ENCODE data around the gene BASP1.
"Not testable (repeated sequence)": the region's sequence is repeated elsewhere in the genome, so short reads cannot be mapped to it uniquely, and the experiment has no call there.

The BASP1 gene

DNA sequence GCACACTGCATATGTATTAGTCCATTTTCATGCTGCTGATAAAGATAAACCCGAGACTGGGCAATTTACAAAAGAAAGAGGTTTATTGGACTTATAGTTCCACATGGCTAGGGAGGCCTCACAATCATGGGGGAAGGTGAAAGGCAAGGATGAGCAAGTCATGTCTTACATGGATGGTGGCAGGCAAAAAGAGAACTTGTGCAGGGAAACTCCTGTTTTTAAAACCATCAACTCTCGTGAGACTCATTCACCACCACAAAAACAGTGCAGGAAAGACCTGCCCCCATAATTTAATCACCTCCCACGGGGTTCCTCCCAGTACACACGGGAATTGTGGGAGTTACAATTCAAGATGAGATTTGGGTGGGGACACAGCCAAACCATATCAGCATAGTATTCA is 41.6 kb downstream of the BASP1 start:
- not testable (repeated sequence) for H3K4me1 ChIP-seq (ENCODE audit: control insufficient read depth in 1 of 2, insufficient read depth in 2 of 2, low read length in 2 of 2); H3K9me3 ChIP-seq (ENCODE audit: control insufficient read depth in 1 of 2, low read length in 2 of 2); H3K27ac ChIP-seq (ENCODE audit: low read length); H3K36me3 ChIP-seq (ENCODE audit: control insufficient read depth in 1 of 2, insufficient read depth in 2 of 2, low read length in 2 of 2); H3K4me3 ChIP-seq (ENCODE audit: low read depth in 1 of 2, low read length in 2 of 2); H3K27me3 ChIP-seq (ENCODE audit: low read depth, low read length)

DNA sequence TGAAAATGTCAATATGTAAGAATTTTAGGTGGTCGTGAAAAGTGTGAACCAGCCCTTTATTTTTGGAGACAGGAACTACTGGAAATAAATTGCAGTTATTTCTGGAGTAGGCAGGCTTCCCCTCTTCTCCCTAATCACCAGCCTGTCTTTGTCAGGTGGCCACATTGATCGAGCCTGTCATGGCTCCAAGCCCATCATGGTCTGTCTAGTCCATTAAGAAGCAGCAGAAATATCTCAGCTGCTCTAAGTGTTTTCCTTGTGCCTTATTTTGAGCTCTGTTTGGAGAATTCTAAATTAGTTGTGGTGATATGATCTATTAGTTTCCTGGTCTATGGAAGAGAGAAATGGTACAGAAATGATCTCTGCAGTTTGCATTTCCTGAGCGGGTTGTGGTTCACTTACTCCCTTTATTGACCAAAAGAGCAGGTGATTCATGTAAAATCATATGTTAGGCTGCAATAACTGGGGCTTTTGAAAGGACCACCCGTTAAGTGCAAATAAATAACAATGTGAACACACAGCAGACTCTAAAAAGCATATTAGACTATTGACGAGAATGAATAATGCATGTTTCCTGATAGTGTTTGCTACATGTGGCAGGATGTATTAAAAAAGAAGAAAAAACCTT is 42.3 kb downstream of the BASP1 start:
- Histone ChIP-seq H3K9me3 (ENCODE audit: control insufficient read depth in 1 of 2, low read length in 2 of 2) (no peaks in the 10 kb centered on the region), H3K27ac (ENCODE audit: low read length) (no peak overlapping the region), H3K4me1 (ENCODE audit: control insufficient read depth in 1 of 2, insufficient read depth in 2 of 2, low read length in 2 of 2) (no peaks in the 10 kb centered on the region), H3K36me3 (ENCODE audit: control insufficient read depth in 1 of 2, insufficient read depth in 2 of 2, low read length in 2 of 2) (no peaks in the 10 kb centered on the region), H3K27me3 (ENCODE audit: low read depth, low read length) (no peaks in the 10 kb centered on the region), H3K4me3 (ENCODE audit: low read depth in 1 of 2, low read length in 2 of 2) (no peak overlapping the region)

GRCh38 chr5:17260549-17260948 is 43.1 kb downstream of the BASP1 start:
- Histone ChIP-seq H3K27ac (ENCODE audit: low read length) (no peak overlapping the region), H3K4me1 (ENCODE audit: control insufficient read depth in 1 of 2, insufficient read depth in 2 of 2, low read length in 2 of 2) (no peaks in the 10 kb centered on the region), H3K9me3 (ENCODE audit: control insufficient read depth in 1 of 2, low read length in 2 of 2) (no peaks in the 10 kb centered on the region), H3K36me3 (ENCODE audit: control insufficient read depth in 1 of 2, insufficient read depth in 2 of 2, low read length in 2 of 2) (no peaks in the 10 kb centered on the region), H3K4me3 (ENCODE audit: low read depth in 1 of 2, low read length in 2 of 2) (no peak overlapping the region), H3K27me3 (ENCODE audit: low read depth, low read length) (no peaks in the 10 kb centered on the region)

GRCh38 chr5:17261075-17261474 is 43.6 kb downstream of the BASP1 start:
- Histone ChIP-seq H3K4me3 (ENCODE audit: low read depth in 1 of 2, low read length in 2 of 2) (no peak overlapping the region), H3K27me3 (ENCODE audit: low read depth, low read length) (no peaks in the 10 kb centered on the region), H3K9me3 (ENCODE audit: control insufficient read depth in 1 of 2, low read length in 2 of 2) (no peaks in the 10 kb centered on the region), H3K27ac (ENCODE audit: low read length) (no peak overlapping the region), H3K36me3 (ENCODE audit: control insufficient read depth in 1 of 2, insufficient read depth in 2 of 2, low read length in 2 of 2) (no peaks in the 10 kb centered on the region), H3K4me1 (ENCODE audit: control insufficient read depth in 1 of 2, insufficient read depth in 2 of 2, low read length in 2 of 2) (no peaks in the 10 kb centered on the region)

DNA sequence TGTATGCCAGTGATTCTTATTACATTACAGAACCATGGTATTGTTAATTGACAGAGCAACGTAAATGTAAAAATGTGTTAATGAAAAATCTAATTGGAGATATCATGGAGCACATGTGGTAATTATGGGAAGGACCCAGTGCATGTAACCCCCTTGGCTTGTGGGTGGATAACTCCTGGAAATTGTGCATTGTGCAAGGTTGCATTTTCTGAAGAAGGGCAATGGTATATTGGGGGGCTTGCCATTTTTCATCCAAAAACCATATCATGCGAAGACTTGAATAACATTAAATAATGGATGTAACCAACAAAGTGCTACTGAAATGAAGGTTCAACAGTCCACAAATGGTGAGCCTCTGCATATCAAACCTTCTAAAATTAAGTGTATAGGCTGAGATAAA is 47.6 kb downstream of the BASP1 start:
- Histone ChIP-seq H3K4me1 (ENCODE audit: control insufficient read depth in 1 of 2, insufficient read depth in 2 of 2, low read length in 2 of 2) (no peaks in the 10 kb centered on the region), H3K27ac (ENCODE audit: low read length) (no peak overlapping the region), H3K36me3 (ENCODE audit: control insufficient read depth in 1 of 2, insufficient read depth in 2 of 2, low read length in 2 of 2) (no peaks in the 10 kb centered on the region), H3K4me3 (ENCODE audit: low read depth in 1 of 2, low read length in 2 of 2) (no peak overlapping the region), H3K9me3 (ENCODE audit: control insufficient read depth in 1 of 2, low read length in 2 of 2) (no peaks in the 10 kb centered on the region), H3K27me3 (ENCODE audit: low read depth, low read length) (no peaks in the 10 kb centered on the region)

DNA sequence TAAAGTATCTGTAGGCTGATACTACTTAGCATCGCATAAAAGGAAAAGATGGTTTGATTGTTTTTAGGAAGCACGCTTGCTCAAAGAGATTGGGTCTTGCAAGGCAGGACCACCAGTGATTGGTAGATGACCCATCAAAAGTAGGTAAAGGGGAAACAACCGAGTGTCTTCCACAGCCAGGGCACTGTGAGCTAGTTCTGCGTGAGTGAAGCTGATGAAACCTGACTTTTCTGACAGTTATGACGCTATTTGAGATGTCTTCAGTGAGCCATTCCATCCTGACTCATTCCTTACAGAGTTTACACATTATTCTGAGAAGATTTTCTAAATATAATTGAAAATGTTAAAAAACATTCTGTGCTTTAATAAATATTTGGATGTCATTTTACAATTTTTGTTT is 49.7 kb downstream of the BASP1 start:
- no peaks in the 10 kb centered on the region for H3K27me3 ChIP-seq (ENCODE audit: low read depth, low read length)
- H3K27ac ChIP-seq (ENCODE audit: low read length), result no peak overlapping the region
- no peaks in the 10 kb centered on the region for H3K9me3 ChIP-seq (ENCODE audit: control insufficient read depth in 1 of 2, low read length in 2 of 2)
- no peaks in the 10 kb centered on the region for H3K36me3 ChIP-seq (ENCODE audit: control insufficient read depth in 1 of 2, insufficient read depth in 2 of 2, low read length in 2 of 2)
- no peaks in the 10 kb centered on the region for H3K4me1 ChIP-seq (ENCODE audit: control insufficient read depth in 1 of 2, insufficient read depth in 2 of 2, low read length in 2 of 2)
- no peak overlapping the region for H3K4me3 ChIP-seq (ENCODE audit: low read depth in 1 of 2, low read length in 2 of 2)

GRCh38 chr5:17269201-17269600 is 51.8 kb downstream of the BASP1 start:
- H3K9me3 ChIP-seq (ENCODE audit: control insufficient read depth in 1 of 2, low read length in 2 of 2), result no peaks in the 10 kb centered on the region
- no peaks in the 10 kb centered on the region for H3K36me3 ChIP-seq (ENCODE audit: control insufficient read depth in 1 of 2, insufficient read depth in 2 of 2, low read length in 2 of 2)
- H3K27me3 ChIP-seq (ENCODE audit: low read depth, low read length), result no peaks in the 10 kb centered on the region
- no peak overlapping the region for H3K4me3 ChIP-seq (ENCODE audit: low read depth in 1 of 2, low read length in 2 of 2)
- H3K27ac ChIP-seq (ENCODE audit: low read length), result no peak overlapping the region
- no peaks in the 10 kb centered on the region for H3K4me1 ChIP-seq (ENCODE audit: control insufficient read depth in 1 of 2, insufficient read depth in 2 of 2, low read length in 2 of 2)

DNA sequence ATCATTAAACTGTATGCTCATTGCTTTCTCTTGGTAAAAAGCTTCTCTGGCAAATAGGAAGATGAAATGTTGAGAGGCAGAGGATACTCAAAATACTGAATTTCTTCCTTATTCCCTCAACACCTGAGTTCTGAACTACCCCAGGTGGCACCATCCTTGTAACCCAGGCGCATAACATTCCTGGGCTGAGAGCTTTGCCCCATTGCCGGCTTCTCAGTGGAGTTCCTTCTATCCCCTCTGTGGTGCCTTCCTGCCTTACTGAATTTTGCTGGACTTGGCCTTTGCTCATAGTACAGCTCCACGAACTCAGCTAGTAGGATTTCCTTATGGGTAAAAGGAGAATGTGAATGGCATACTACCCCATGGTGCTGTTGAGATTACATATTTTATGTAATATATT is 54.7 kb downstream of the BASP1 start:
- H3K4me1 ChIP-seq (ENCODE audit: control insufficient read depth in 1 of 2, insufficient read depth in 2 of 2, low read length in 2 of 2), result no peaks in the 10 kb centered on the region
- no peaks in the 10 kb centered on the region for H3K9me3 ChIP-seq (ENCODE audit: control insufficient read depth in 1 of 2, low read length in 2 of 2)
- H3K4me3 ChIP-seq (ENCODE audit: low read depth in 1 of 2, low read length in 2 of 2), result no peak overlapping the region
- H3K27me3 ChIP-seq (ENCODE audit: low read depth, low read length), result no peaks in the 10 kb centered on the region
- H3K27ac ChIP-seq (ENCODE audit: low read length), result no peak overlapping the region
- H3K36me3 ChIP-seq (ENCODE audit: control insufficient read depth in 1 of 2, insufficient read depth in 2 of 2, low read length in 2 of 2), result no peaks in the 10 kb centered on the region

- no peaks in the 10 kb centered on the region for H3K9me3 ChIP-seq (ENCODE audit: control insufficient read depth in 1 of 2, low read length in 2 of 2)
- no peaks in the 10 kb centered on the region for H3K36me3 ChIP-seq (ENCODE audit: control insufficient read depth in 1 of 2, insufficient read depth in 2 of 2, low read length in 2 of 2)
- H3K4me1 ChIP-seq (ENCODE audit: control insufficient read depth in 1 of 2, insufficient read depth in 2 of 2, low read length in 2 of 2), result no peaks in the 10 kb centered on the region
- H3K27ac ChIP-seq (ENCODE audit: low read length), result no peak overlapping the region
- no peaks in the 10 kb centered on the region for H3K27me3 ChIP-seq (ENCODE audit: low read depth, low read length)
- H3K4me3 ChIP-seq (ENCODE audit: low read depth in 1 of 2, low read length in 2 of 2), result no peak overlapping the region
These were observed 58.1 kb downstream of the BASP1 start for GRCh38 chr5:17275289-17276158.

DNA sequence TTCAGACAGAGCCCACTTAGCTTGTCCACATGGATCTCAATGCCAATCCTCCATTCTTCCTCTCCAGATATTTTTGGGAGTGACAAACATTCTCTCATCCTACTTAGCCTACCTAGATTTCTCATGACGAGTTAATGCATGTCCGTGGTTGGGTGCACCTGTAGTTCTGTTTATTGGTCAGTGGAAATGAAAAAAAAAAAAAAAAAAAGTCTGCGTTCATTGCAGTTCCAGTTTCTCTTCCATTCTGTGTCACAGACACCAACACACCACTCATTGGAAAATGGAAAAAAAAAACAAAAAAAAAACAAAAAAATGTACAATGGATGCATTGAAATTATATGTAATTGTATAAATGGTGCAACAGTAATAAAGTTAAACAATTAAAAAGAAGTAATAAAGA is 59.0 kb downstream of the BASP1 start:
- Histone ChIP-seq H3K36me3 (ENCODE audit: control insufficient read depth in 1 of 2, insufficient read depth in 2 of 2, low read length in 2 of 2) (no peaks in the 10 kb centered on the region), H3K4me3 (ENCODE audit: low read depth in 1 of 2, low read length in 2 of 2) (no peak overlapping the region), H3K27me3 (ENCODE audit: low read depth, low read length) (no peaks in the 10 kb centered on the region), H3K4me1 (ENCODE audit: control insufficient read depth in 1 of 2, insufficient read depth in 2 of 2, low read length in 2 of 2) (no peaks in the 10 kb centered on the region), H3K9me3 (ENCODE audit: control insufficient read depth in 1 of 2, low read length in 2 of 2) (no peaks in the 10 kb centered on the region), H3K27ac (ENCODE audit: low read length) (no peak overlapping the region)

- H3K36me3 ChIP-seq (ENCODE audit: control insufficient read depth in 1 of 2, insufficient read depth in 2 of 2, low read length in 2 of 2), result no peaks in the 10 kb centered on the region
- H3K9me3 ChIP-seq (ENCODE audit: control insufficient read depth in 1 of 2, low read length in 2 of 2), result no peaks in the 10 kb centered on the region
- H3K27me3 ChIP-seq (ENCODE audit: low read depth, low read length), result no peaks in the 10 kb centered on the region
- H3K27ac ChIP-seq (ENCODE audit: low read length), result no peak overlapping the region
- H3K4me1 ChIP-seq (ENCODE audit: control insufficient read depth in 1 of 2, insufficient read depth in 2 of 2, low read length in 2 of 2), result no peaks in the 10 kb centered on the region
- H3K4me3 ChIP-seq (ENCODE audit: low read depth in 1 of 2, low read length in 2 of 2), result no peak overlapping the region
These were observed 60.5 kb downstream of the BASP1 start for GRCh38 chr5:17277907-17278306.

GRCh38 chr5:17278931-17279330 is 61.5 kb downstream of the BASP1 start:
- Histone ChIP-seq H3K4me1 (ENCODE audit: control insufficient read depth in 1 of 2, insufficient read depth in 2 of 2, low read length in 2 of 2) (no peaks in the 10 kb centered on the region), H3K27me3 (ENCODE audit: low read depth, low read length) (no peaks in the 10 kb centered on the region), H3K36me3 (ENCODE audit: control insufficient read depth in 1 of 2, insufficient read depth in 2 of 2, low read length in 2 of 2) (no peaks in the 10 kb centered on the region), H3K4me3 (ENCODE audit: low read depth in 1 of 2, low read length in 2 of 2) (no peak overlapping the region), H3K27ac (ENCODE audit: low read length) (no peak overlapping the region), H3K9me3 (ENCODE audit: control insufficient read depth in 1 of 2, low read length in 2 of 2) (no peaks in the 10 kb centered on the region)

Measured in muscle layer of duodenum (tissue), 2 donors.